Measurements from ENCODE around the gene SIRPA. TPM values are rescaled to one million over a fixed set of nuclear protein-coding genes. Genes with fewer than 3 reads are reported as not detected.

The SIRPA gene
- total RNA-seq, 1 donor from 2014 or later: 35.5 TPM

DNA sequence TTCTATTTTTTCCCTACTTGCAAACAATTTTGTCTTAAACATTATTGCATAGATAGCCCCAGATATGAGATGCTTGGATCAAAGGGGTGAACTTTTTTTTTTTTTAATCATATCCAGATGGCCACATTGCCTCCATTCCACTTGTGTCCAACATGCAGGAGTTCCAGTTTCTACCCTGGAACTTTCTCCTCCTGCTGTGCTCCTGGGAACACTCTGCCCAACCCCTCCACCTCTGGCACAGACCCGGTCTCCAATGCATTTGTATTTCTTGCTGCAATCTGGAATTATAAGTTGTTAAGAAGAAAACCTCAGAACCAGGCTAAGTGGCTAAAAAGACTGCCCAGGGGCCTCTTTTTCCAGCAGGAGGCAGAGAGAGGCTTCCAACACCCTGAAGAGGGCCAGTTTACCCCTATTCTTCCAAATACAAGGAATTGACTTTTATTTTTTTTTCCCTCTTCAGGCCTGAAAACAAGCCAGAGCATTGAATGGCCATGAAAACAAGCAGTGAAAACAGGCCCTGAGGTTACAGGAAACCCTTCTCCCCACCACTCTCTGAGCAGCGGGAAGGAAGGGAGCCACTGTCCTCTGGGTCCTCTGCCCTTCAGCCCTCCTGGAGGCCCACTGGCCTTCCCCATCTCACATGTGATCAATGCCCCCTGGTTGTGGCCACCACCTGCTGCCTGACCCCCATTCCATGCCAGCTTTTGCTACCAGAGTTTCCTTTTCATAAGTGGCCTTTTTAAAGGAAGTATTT, 54.3 kb downstream of the SIRPA start:
- H3K27ac ChIP-seq (ENCODE audit: low read depth, low read length): no peak overlapping the region
- no peak overlapping the region for H3K9ac ChIP-seq (ENCODE audit: low read length)
- no peaks in the 10 kb centered on the region for H3K9me3 ChIP-seq (ENCODE audit: insufficient read depth, low read depth, low read length)
- no peak overlapping the region for H3K4me2 ChIP-seq (ENCODE audit: low read length)
- TF ChIP-seq, protein P1, sequence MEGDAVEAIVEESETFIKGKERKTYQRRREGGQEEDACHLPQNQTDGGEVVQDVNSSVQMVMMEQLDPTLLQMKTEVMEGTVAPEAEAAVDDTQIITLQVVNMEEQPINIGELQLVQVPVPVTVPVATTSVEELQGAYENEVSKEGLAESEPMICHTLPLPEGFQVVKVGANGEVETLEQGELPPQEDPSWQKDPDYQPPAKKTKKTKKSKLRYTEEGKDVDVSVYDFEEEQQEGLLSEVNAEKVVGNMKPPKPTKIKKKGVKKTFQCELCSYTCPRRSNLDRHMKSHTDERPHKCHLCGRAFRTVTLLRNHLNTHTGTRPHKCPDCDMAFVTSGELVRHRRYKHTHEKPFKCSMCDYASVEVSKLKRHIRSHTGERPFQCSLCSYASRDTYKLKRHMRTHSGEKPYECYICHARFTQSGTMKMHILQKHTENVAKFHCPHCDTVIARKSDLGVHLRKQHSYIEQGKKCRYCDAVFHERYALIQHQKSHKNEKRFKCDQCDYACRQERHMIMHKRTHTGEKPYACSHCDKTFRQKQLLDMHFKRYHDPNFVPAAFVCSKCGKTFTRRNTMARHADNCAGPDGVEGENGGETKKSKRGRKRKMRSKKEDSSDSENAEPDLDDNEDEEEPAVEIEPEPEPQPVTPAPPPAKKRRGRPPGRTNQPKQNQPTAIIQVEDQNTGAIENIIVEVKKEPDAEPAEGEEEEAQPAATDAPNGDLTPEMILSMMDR (IDR thresholded peaks at IDR 0.05; ENCODE audit: insufficient read depth, low read depth, low read length): no peak
- TF ChIP-seq EZH2 (IDR thresholded peaks at IDR 0.05; ENCODE audit: insufficient read depth, low read length): no peak
- Mint-ChIP-seq H3K9me3 (ENCODE audit: unreplicated experiment) (no peaks in the 10 kb centered on the region), H3K27me3 (ENCODE audit: low read depth, unreplicated experiment) (peaks cover 56% of the 10 kb centered on the region), H3K27ac (ENCODE audit: unreplicated experiment) (no peak overlapping the region), H3K4me3 (ENCODE audit: unreplicated experiment) (no peak overlapping the region), H3K36me3 (ENCODE audit: low read depth, unreplicated experiment) (no peaks in the 10 kb centered on the region), H3K4me1 (ENCODE audit: low read depth, unreplicated experiment) (peaks cover 3% of the 10 kb centered on the region)
- H4K20me1 ChIP-seq (ENCODE audit: insufficient read depth, low read length): no peaks in the 10 kb centered on the region
- no peaks in the 10 kb centered on the region for H3K36me3 ChIP-seq (ENCODE audit: insufficient read depth, low read length)
- peaks cover 55% of the 10 kb centered on the region for H3K27me3 ChIP-seq (ENCODE audit: insufficient read depth, low read length)
- H3K4me3 ChIP-seq (ENCODE audit: insufficient read depth, low read depth, low read length): no peak overlapping the region
- H3K4me1 ChIP-seq (ENCODE audit: insufficient read depth, low read length): peaks cover 4% of the 10 kb centered on the region
- FAIRE-seq (no peak), DNase-seq (ENCODE audit: low read depth) (no peak)
- H3K79me2 ChIP-seq (ENCODE audit: insufficient read depth, low read length): no peaks in the 10 kb centered on the region
- H2AFZ ChIP-seq (ENCODE audit: low read depth, low read length): no peak overlapping the region

DNA sequence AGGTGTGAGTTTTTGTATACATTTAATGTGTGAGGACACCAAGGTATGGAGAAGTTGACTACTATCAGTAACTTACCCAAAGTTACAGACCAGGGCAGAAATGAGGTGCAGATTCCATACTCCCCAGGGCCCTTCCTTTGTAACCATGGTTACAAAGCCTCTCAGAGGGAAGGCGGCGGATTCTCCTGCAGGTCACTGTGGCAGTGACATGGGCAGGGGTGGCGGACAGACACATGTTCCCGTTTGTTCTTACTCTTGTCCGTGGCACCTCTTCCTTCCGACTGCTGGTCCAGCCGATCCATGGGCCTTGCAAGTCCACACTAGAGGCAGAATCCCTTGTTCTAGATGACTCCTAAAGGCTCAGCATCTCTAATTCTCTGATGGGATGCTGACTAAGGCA, 55.6 kb downstream of the SIRPA start:
- Mint-ChIP-seq H3K36me3 (ENCODE audit: low read depth, unreplicated experiment) (no peaks in the 10 kb centered on the region), H3K9me3 (ENCODE audit: unreplicated experiment) (no peaks in the 10 kb centered on the region), H3K27me3 (ENCODE audit: low read depth, unreplicated experiment) (peaks cover 46% of the 10 kb centered on the region), H3K4me1 (ENCODE audit: low read depth, unreplicated experiment) (peaks cover 3% of the 10 kb centered on the region), H3K4me3 (ENCODE audit: unreplicated experiment) (no peak overlapping the region), H3K27ac (ENCODE audit: unreplicated experiment) (peak overlapping the region; percentile 14)
- TF ChIP-seq EZH2 (IDR thresholded peaks at IDR 0.05; ENCODE audit: insufficient read depth, low read length): no peak
- TF ChIP-seq, protein P1 (IDR thresholded peaks at IDR 0.05; ENCODE audit: insufficient read depth, low read depth, low read length): no peak
- H3K9ac ChIP-seq (ENCODE audit: low read length): no peak overlapping the region
- H3K27ac ChIP-seq (ENCODE audit: low read depth, low read length): no peak overlapping the region
- H2AFZ ChIP-seq (ENCODE audit: low read depth, low read length): no peak overlapping the region
- no peaks in the 10 kb centered on the region for H3K9me3 ChIP-seq (ENCODE audit: insufficient read depth, low read depth, low read length)
- H3K4me2 ChIP-seq (ENCODE audit: low read length): no peak overlapping the region
- peaks cover 49% of the 10 kb centered on the region for H3K27me3 ChIP-seq (ENCODE audit: insufficient read depth, low read length)
- H3K79me2 ChIP-seq (ENCODE audit: insufficient read depth, low read length): no peaks in the 10 kb centered on the region
- H3K4me3 ChIP-seq (ENCODE audit: insufficient read depth, low read depth, low read length): no peak overlapping the region
- DNase-seq (ENCODE audit: low read depth) (no peak), FAIRE-seq (no peak)
- H3K36me3 ChIP-seq (ENCODE audit: insufficient read depth, low read length): no peaks in the 10 kb centered on the region
- no peaks in the 10 kb centered on the region for H4K20me1 ChIP-seq (ENCODE audit: insufficient read depth, low read length)
- H3K4me1 ChIP-seq (ENCODE audit: insufficient read depth, low read length): peaks cover 4% of the 10 kb centered on the region

DNA sequence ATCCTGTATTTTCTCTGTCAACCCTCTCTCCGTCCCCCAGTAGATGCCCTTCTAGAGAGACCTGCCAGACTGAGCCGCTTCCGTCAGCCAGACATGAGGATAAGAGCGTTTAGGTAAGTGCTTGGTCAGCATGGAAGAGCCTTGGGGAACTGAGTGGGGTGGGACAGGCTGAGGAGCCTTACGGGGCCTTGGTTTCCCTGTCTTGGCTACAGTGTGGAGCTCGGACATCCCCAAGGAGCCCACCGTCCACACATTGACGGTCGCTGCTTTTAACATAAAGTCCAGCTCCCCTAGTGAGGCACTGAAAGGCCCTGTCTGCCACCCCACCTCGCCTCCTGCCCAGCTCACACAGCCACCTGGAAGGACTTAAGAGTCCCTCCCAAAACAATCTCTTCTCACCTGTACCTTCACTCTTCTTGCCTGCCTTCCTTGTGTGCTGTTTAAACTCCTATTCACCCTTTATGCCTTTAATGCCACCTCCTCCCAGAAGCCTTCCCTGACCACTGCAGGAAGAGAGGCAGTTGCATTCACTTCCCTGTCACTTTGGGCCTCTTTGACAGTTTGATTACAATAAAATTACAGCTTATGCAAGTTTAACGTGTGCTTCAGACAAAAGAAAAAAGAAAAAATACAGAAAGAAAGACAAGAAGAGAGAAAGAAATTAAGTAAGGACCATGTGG, 56.4 kb downstream of the SIRPA start:
- Mint-ChIP-seq H3K4me3 (ENCODE audit: unreplicated experiment) (no peak overlapping the region), H3K9me3 (ENCODE audit: unreplicated experiment) (no peaks in the 10 kb centered on the region), H3K27ac (ENCODE audit: unreplicated experiment) (no peak overlapping the region), H3K4me1 (ENCODE audit: low read depth, unreplicated experiment) (peaks cover 3% of the 10 kb centered on the region), H3K36me3 (ENCODE audit: low read depth, unreplicated experiment) (no peaks in the 10 kb centered on the region), H3K27me3 (ENCODE audit: low read depth, unreplicated experiment) (peaks cover 41% of the 10 kb centered on the region)
- Histone ChIP-seq H3K4me3 (ENCODE audit: insufficient read depth, low read depth, low read length) (no peak overlapping the region), H3K36me3 (ENCODE audit: insufficient read depth, low read length) (no peaks in the 10 kb centered on the region), H3K4me1 (ENCODE audit: insufficient read depth, low read length) (peaks cover 4% of the 10 kb centered on the region), H2AFZ (ENCODE audit: low read depth, low read length) (no peak overlapping the region), H3K9ac (ENCODE audit: low read length) (no peak overlapping the region), H3K9me3 (ENCODE audit: insufficient read depth, low read depth, low read length) (no peaks in the 10 kb centered on the region), H3K79me2 (ENCODE audit: insufficient read depth, low read length) (no peaks in the 10 kb centered on the region), H3K4me2 (ENCODE audit: low read length) (no peak overlapping the region), H3K27ac (ENCODE audit: low read depth, low read length) (no peak overlapping the region), H4K20me1 (ENCODE audit: insufficient read depth, low read length) (no peaks in the 10 kb centered on the region), H3K27me3 (ENCODE audit: insufficient read depth, low read length) (peaks cover 47% of the 10 kb centered on the region)
- DNase-seq (ENCODE audit: low read depth) (no peak), FAIRE-seq (no peak)
- no peak for TF ChIP-seq EZH2 (IDR thresholded peaks at IDR 0.05; ENCODE audit: insufficient read depth, low read length)
- TF ChIP-seq, protein P1 (IDR thresholded peaks at IDR 0.05; ENCODE audit: insufficient read depth, low read depth, low read length): no peak
